ENCODE measurements around the gene COP1. TPM values are rescaled to one million over a fixed set of nuclear protein-coding genes. Genes with fewer than 3 reads are reported as not detected.

Gene COP1
- total RNA-seq, 2 donors from 2014 or later = 43.6 to 64.1 TPM

- Mint-ChIP-seq H3K27ac (no peak overlapping the region), H3K9me3 (no peaks in the 10 kb centered on the region), H3K36me3 (peaks cover 22 to 63% of the 10 kb centered on the region in 2 donors)
- DNase-seq (ENCODE audit: low spot score in 2 of 2) = no peak
- no peak for ATAC-seq
These were observed 34.9 kb downstream of the COP1 start for GRCh38 chr1:176172215-176172614.

DNA sequence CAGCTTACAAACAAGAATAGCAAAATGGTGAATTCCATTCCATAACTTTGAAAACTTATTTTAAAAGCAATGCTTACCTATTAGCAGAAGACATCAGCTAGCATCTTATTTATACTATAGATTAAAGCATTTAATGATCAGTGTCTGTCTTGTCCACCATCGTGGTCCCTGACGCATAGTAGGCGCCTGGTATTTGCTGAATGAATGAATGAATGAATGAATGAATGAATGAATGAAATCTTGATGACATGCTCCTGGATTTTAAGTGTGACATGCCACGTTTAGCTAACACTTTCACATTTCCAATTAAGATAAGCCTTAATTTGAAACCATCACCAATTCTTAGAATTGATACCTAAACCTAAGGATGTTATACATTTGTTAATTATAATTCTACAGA is 39.9 kb downstream of the COP1 start:
- H3K36me3 Mint-ChIP-seq = peaks cover 25 to 72% of the 10 kb centered on the region in 2 donors
- ATAC-seq (no peak), DNase-seq (ENCODE audit: low spot score in 2 of 2) (no peak)
- peaks cover 5% of the 10 kb centered on the region in 2 donors for H3K9me3 Mint-ChIP-seq
- no peak overlapping the region for H3K27ac Mint-ChIP-seq

GRCh38 chr1:176165573-176165972 is 41.5 kb downstream of the COP1 start:
- ATAC-seq (no peak), DNase-seq (ENCODE audit: low spot score in 2 of 2) (no peak)
- H3K27ac Mint-ChIP-seq = no peak overlapping the region
- H3K9me3 Mint-ChIP-seq = peaks cover 5% of the 10 kb centered on the region in 2 donors
- peaks cover 24 to 70% of the 10 kb centered on the region in 2 donors for H3K36me3 Mint-ChIP-seq

- ATAC-seq = peak; percentile 92 to 93
- Mint-ChIP-seq H3K27ac (peak overlapping the region; percentile 64 to 77), H3K36me3 (peaks cover 19 to 74% of the 10 kb centered on the region in 2 donors), H3K9me3 (peaks cover 5% of the 10 kb centered on the region in 2 donors)
- peak in 1 of 2 donors; percentile 22 for DNase-seq (ENCODE audit: low spot score in 2 of 2)
These were observed 42.9 kb downstream of the COP1 start for GRCh38 chr1:176164014-176164678.

- Mint-ChIP-seq H3K9me3 (peaks cover 8 to 23% of the 10 kb centered on the region in 2 donors), H3K36me3 (peaks cover 35 to 83% of the 10 kb centered on the region in 2 donors), H3K27ac (peak overlapping the region; percentile 55 to 90)
- DNase-seq (ENCODE audit: low spot score in 2 of 2) (no peak), ATAC-seq (peak; percentile 56 to 68)
These were observed 47.1 kb downstream of the COP1 start for GRCh38 chr1:176159993-176160392.

- Mint-ChIP-seq H3K9me3 (peaks cover 9 to 22% of the 10 kb centered on the region in 2 donors), H3K27ac (no peak overlapping the region), H3K36me3 (peaks cover 37 to 90% of the 10 kb centered on the region in 2 donors)
- DNase-seq (ENCODE audit: low spot score in 2 of 2) = no peak
- no peak for ATAC-seq
These were observed 49.1 kb downstream of the COP1 start for GRCh38 chr1:176157995-176158394.

DNA sequence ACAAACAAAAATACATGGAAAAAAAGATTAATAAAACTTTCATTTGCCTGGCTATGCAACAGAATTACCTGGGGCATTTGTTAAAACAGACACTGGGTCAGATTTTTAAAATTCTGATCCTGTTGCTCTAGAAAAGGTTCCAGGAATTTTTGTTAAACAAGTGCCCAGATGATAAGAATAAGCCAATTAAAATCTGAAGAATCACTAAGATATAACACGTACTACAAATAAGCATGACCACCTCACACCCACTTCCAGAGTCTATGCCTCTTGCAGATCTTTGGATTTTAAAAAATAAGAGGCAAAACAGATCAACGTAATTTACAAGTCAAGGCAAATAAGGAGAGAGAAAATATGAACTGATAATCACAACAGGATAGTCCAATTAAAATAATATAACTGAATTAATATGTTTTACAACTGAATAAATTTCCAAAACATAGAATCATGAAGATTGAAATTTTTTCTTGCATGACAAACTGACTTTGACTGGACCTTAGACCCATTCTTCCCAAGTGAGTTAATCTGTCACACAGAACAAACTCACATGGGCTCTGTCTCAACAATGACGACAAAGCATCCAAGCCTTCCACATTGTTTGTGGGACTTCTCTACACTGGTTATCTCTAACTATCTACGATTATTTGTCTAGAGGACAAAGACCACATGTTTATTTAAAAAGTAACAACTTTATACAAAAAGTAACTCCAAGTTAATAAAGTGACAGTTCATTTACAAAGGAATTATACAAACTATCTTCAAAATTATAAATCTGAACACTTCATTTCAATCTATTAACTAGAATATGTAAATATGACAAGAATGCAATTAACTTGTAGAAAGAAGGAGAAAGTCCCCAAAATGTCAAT is 56.9 kb downstream of the COP1 start:
- Mint-ChIP-seq H3K36me3 (peaks cover 26 to 81% of the 10 kb centered on the region in 2 donors), H3K9me3 (peaks cover 3 to 4% of the 10 kb centered on the region in 2 donors), H3K27ac (no peak overlapping the region)
- DNase-seq (ENCODE audit: low spot score in 2 of 2) (no peak), ATAC-seq (no peak)

DNA sequence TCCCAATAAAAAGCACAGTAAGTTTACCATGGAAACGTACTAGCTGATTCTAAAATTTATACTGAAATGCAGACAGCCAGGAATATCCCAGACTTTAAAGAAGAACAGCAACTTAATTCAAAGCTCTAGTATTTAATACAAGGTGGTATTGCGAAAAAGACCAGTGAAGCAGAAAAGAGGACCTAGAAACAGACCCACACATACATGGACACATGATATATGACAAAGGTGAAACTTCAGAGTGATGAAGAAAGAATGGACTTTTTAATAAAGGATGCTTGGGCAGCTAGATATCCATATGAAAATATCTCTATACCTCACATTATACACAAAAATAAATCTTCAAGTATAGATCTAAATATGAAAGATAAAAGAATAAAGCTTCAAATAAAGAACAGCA is 62.6 kb downstream of the COP1 start:
- peaks cover 31 to 77% of the 10 kb centered on the region in 2 donors for H3K36me3 Mint-ChIP-seq
- H3K27ac Mint-ChIP-seq = no peak overlapping the region
- H3K9me3 Mint-ChIP-seq = no peaks in the 10 kb centered on the region
- DNase-seq (ENCODE audit: low spot score in 2 of 2) (no peak), ATAC-seq (no peak)

DNA sequence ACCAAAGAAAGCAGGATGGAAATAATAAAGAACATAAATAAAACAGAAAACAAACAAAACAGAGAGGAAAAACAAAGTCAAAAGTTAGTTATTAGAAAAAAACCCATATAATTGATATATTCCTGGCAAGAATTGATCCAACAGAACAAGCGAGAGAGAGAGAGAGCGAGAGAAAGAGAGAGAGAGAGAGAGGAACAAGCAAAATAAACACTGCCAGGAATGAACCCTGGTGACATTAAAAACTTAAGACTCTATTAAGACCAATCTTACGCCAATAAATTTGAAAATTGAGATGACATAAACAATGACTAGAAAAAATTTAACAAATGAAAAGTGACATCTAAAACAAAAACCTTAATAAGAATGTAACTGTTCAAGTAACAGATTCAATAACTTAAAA is 64.1 kb downstream of the COP1 start:
- peaks cover 34 to 70% of the 10 kb centered on the region in 2 donors for H3K36me3 Mint-ChIP-seq
- DNase-seq (ENCODE audit: low spot score in 2 of 2) (no peak), ATAC-seq (no peak)
- H3K9me3 Mint-ChIP-seq = no peaks in the 10 kb centered on the region
- H3K27ac Mint-ChIP-seq = no peak overlapping the region

DNA sequence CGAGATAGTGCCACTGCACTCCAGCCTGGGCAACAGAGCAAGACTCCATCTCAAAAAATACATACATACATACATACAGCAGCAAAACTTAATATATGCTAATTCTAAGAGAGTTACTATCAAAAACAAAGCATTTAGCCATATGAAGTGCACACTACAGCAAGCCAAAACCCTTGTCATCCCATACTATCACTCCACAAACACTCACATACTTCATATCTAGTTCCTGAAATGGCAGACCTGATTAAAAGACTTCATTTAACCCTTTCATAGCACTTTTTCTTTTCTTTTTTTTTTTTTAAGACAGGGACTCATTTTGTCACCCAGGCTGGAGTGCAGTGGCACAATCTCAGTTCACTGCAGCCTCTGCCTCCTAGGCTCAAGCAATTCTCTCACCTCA is 65.6 kb downstream of the COP1 start:
- H3K9me3 Mint-ChIP-seq = no peaks in the 10 kb centered on the region
- DNase-seq (ENCODE audit: low spot score in 2 of 2) (no peak), ATAC-seq (no peak)
- H3K27ac Mint-ChIP-seq = no peak overlapping the region
- peaks cover 24 to 55% of the 10 kb centered on the region in 2 donors for H3K36me3 Mint-ChIP-seq

DNA sequence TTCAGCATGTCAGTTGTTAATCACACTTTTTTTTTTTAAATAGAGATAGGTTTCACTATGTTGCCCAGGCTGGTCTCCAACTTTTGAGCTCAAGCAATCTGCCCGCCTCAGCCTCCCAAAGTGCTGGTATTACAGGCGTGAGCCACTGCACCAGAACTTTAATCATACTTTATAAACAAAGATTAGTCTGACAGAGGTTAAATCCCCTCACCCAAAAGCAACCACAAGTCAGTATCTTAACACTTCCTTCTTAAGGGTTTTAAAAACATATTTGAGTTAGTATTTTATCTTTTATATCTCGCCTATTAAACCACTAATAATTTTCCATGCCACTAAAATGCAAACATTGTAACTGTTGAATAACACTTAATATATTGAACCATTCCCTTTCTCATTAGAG is 70.2 kb downstream of the COP1 start:
- Mint-ChIP-seq H3K27ac (no peak overlapping the region), H3K36me3 (peaks cover 13 to 26% of the 10 kb centered on the region in 2 donors), H3K9me3 (no peaks in the 10 kb centered on the region)
- ATAC-seq (no peak), DNase-seq (ENCODE audit: low spot score in 2 of 2) (no peak)

DNA sequence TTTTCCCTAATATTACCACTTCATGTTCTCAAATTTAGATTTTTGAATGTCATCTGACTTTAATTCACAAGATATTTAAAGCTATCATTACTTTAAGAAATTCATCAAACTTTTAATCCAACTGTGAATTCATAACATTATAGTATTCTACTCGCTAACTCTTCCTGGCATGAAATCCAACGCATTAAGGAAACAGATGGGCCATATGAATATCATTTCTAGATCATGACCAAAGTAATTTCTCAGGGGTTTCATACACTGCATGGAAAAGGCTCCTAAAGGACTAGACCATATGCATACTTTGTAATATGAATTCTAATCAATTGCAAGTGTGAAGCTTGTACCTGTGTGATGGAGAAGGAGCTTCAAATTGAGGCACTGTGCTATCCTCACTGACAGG is 72.4 kb downstream of the COP1 start:
- ATAC-seq (no peak), DNase-seq (ENCODE audit: low spot score in 2 of 2) (no peak)
- Mint-ChIP-seq H3K9me3 (no peaks in the 10 kb centered on the region), H3K36me3 (peaks cover 8 to 21% of the 10 kb centered on the region in 2 donors), H3K27ac (no peak overlapping the region)

- ATAC-seq (peak in 1 of 2 donors; percentile 51), DNase-seq (ENCODE audit: low spot score in 2 of 2) (no peak)
- H3K27ac Mint-ChIP-seq = no peak overlapping the region
- H3K9me3 Mint-ChIP-seq = peaks cover 17 to 18% of the 10 kb centered on the region in 2 donors
- H3K36me3 Mint-ChIP-seq = peaks cover 26 to 57% of the 10 kb centered on the region in 2 donors
These were observed 84.8 kb downstream of the COP1 start for GRCh38 chr1:176122282-176122681.

DNA sequence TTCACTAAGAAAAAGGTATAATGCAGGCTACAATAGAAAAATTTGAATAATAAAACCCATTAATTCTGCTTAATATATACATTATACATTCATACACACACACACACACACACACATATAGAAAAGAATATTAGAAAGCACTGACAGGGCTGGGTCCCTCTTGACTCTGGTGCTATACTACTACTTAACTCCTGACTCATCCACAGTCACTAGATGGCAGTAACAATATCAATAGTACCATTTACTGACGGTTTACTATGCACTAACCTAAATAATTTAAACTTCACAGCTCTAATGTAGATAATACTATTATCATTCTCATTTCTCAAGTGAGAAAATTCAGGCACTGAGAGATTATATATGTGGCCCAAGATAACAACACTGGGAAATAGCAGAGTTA is 87.5 kb downstream of the COP1 start:
- Mint-ChIP-seq H3K36me3 (peaks cover 9 to 48% of the 10 kb centered on the region in 2 donors), H3K9me3 (peaks cover 4% of the 10 kb centered on the region in 2 donors), H3K27ac (no peak overlapping the region)
- DNase-seq (ENCODE audit: low spot score in 2 of 2) (no peak), ATAC-seq (peak in 1 of 2 donors; percentile 48)

- no peaks in the 10 kb centered on the region for H3K9me3 Mint-ChIP-seq
- ATAC-seq (no peak), DNase-seq (ENCODE audit: low spot score in 2 of 2) (no peak)
- H3K36me3 Mint-ChIP-seq = peaks cover 6 to 45% of the 10 kb centered on the region in 2 donors
- H3K27ac Mint-ChIP-seq = no peak overlapping the region
These were observed 88.1 kb downstream of the COP1 start for GRCh38 chr1:176118985-176119384.

DNA sequence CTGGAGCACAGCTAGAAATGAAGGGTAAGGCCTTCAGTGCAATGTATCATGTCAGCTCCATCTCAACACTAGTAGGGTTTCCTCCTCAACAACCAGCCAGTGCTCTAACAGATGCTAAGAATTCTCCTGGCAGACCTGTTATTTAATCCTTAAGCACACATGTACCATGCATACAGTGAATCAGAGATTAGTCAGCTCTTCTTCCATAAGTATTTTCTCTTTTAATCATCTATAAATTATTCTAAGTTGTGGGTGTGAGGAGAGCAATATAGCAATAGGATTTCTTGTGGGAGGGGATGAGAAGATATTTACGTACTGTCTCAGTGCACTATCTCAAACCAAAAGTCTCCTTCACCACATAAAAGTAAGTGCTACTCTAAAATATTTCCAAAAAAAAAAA is 95.3 kb downstream of the COP1 start:
- DNase-seq (ENCODE audit: low spot score in 2 of 2) (no peak), ATAC-seq (peak in 1 of 2 donors; percentile 91)
- H3K27ac Mint-ChIP-seq = no peak overlapping the region
- H3K36me3 Mint-ChIP-seq = peaks cover 32 to 57% of the 10 kb centered on the region in 2 donors
- peaks cover 0 to 7% of the 10 kb centered on the region in 2 donors for H3K9me3 Mint-ChIP-seq

DNA sequence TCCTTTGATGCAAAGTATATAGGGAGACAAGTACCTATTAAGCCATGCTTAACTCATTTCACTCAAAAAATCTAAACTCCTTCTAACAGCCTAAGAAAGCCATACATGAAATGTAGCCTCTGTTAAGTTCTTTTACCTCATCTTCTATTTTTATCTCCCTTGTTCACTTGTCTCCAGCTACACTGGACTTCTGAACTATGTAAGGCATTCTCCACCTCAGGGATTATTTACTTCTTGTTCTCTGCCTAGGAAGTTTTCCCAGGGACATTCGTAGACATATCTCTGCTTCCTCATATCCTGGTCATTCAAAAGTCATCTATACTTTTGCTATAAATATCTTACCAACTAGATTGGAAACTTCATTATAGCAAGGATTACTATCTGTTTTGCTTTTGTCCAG is 96.9 kb downstream of the COP1 start:
- peaks cover 0 to 7% of the 10 kb centered on the region in 2 donors for H3K9me3 Mint-ChIP-seq
- H3K27ac Mint-ChIP-seq = no peak overlapping the region
- ATAC-seq (no peak), DNase-seq (ENCODE audit: low spot score in 2 of 2) (no peak)
- H3K36me3 Mint-ChIP-seq = peaks cover 42 to 57% of the 10 kb centered on the region in 2 donors
